Measurements from ENCODE around the gene SLC2A10. TPM values are rescaled to one million over a fixed set of nuclear protein-coding genes. Genes with fewer than 3 reads are reported as not detected.

Gene SLC2A10
- total RNA-seq, 1 experiment from 2014 or later, result 33.6 TPM

DNA sequence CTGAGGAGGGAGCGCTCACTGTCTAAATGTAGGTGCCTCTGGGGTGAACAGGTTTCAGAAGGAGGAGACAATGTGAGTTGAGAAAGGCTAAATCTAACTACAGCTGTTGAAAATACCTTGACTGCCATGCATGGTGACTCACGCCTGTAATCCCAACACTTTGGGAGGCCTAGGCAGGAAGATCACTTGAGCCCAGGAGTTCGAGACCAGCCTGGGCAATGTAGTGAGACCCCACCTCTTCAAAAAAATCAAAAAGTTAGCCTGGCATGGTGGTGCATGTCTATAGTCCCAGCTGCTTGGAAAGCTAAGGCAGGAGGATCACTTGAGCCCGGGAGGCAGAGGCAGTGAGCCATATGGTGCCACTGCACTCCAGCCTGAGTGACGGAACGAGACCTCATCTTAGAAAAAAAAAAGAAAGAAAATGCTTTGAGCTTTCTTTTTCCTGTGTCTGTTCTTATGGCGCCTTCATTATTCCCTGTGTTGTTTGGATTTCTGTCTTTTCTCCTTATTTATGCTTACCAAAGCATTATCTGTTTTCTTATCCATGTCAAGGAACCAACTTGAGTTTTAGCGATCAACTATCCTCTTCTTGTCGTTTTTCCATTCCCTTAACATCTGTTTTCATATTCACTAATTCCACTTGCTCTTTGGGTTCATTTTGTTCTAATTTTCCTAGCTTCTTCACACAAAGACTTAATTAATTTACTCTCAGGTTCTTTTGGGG lies 8.5 kb downstream of the SLC2A10 start:
- POLR2A ChIA-PET (ENCODE audit: unreplicated experiment), result interaction anchor here (0.7 kb wide), 2 partner anchors 488 to 892 kb away, joined by 5 to 9 read pairs; no protein-coding TSS in a partner anchor

GRCh38 chr20:46720019-46720418 lies 10.6 kb downstream of the SLC2A10 start:
- Histone ChIP-seq H3K9me3 (ENCODE audit: insufficient read depth, low read depth) (no peaks in the 10 kb centered on the region; the same call in 1 of the 2 replicates), H3K4me2 (no peak overlapping the region), H2AFZ (no peak overlapping the region), H3K9me2 (ENCODE audit: insufficient read depth) (no peaks in the 10 kb centered on the region), H3K4me3 (no peak overlapping the region), H3K79me2 (ENCODE audit: low read depth) (no peaks in the 10 kb centered on the region), H3K27me3 (ENCODE audit: insufficient read depth, low read depth) (no peaks in the 10 kb centered on the region), H3K27ac (no peak overlapping the region), H3K4me1 (replicated peaks; ENCODE audit: insufficient read depth) (peaks cover 8% of the 10 kb centered on the region), H3F3A (ENCODE audit: insufficient read depth, low read depth) (peaks cover 4% of the 10 kb centered on the region; the same call in 1 of the 2 replicates), H4K20me1 (ENCODE audit: insufficient read depth) (no peaks in the 10 kb centered on the region), H3K36me3 (ENCODE audit: low read depth) (no peaks in the 10 kb centered on the region)
- ChIA-PET POLR2A (ENCODE audit: unreplicated experiment) (no interaction called here), CTCF (no interaction called here)
- no peak for DNase-seq
- intact Hi-C loops (cut with micrococcal nuclease; ENCODE audit: unreplicated experiment), result no loop called here
- TF ChIP-seq, protein P1, sequence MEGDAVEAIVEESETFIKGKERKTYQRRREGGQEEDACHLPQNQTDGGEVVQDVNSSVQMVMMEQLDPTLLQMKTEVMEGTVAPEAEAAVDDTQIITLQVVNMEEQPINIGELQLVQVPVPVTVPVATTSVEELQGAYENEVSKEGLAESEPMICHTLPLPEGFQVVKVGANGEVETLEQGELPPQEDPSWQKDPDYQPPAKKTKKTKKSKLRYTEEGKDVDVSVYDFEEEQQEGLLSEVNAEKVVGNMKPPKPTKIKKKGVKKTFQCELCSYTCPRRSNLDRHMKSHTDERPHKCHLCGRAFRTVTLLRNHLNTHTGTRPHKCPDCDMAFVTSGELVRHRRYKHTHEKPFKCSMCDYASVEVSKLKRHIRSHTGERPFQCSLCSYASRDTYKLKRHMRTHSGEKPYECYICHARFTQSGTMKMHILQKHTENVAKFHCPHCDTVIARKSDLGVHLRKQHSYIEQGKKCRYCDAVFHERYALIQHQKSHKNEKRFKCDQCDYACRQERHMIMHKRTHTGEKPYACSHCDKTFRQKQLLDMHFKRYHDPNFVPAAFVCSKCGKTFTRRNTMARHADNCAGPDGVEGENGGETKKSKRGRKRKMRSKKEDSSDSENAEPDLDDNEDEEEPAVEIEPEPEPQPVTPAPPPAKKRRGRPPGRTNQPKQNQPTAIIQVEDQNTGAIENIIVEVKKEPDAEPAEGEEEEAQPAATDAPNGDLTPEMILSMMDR (conservative IDR thresholded peaks at IDR 0.05), result no peak
- TF ChIP-seq EZH2 (IDR thresholded peaks at IDR 0.05; ENCODE audit: low read depth), result no peak
- no TSS peak for BruUV-seq (replicated peaks)

More for the DNA sequence above, 8.5 kb downstream of the SLC2A10 start:
- no peaks in the 10 kb centered on the region; the same call in 1 of the 2 replicates for H3K9me3 ChIP-seq (ENCODE audit: insufficient read depth, low read depth)
- no peaks in the 10 kb centered on the region for H3K27me3 ChIP-seq (ENCODE audit: insufficient read depth, low read depth)
- H3K36me3 ChIP-seq (ENCODE audit: low read depth), result no peaks in the 10 kb centered on the region
- no peaks in the 10 kb centered on the region for H3K9me2 ChIP-seq (ENCODE audit: insufficient read depth)
- intact Hi-C loops (cut with micrococcal nuclease; ENCODE audit: unreplicated experiment), result no loop called here
- peaks cover 12% of the 10 kb centered on the region for H3K4me1 ChIP-seq (replicated peaks; ENCODE audit: insufficient read depth)
- no peak overlapping the region for H3K4me2 ChIP-seq
- peaks cover 8% of the 10 kb centered on the region; the same call in 1 of the 2 replicates for H3F3A ChIP-seq (ENCODE audit: insufficient read depth, low read depth)
- BruUV-seq (replicated peaks), result no TSS peak
- no peaks in the 10 kb centered on the region for H4K20me1 ChIP-seq (ENCODE audit: insufficient read depth)
- no peak overlapping the region for H3K27ac ChIP-seq
- peak in 1 of 2 experiments; percentile 28 for DNase-seq
- H2AFZ ChIP-seq, result no peak overlapping the region
- H3K79me2 ChIP-seq (ENCODE audit: low read depth), result no peaks in the 10 kb centered on the region
- CTCF ChIA-PET, result interaction anchor here (0.7 kb wide), 1 partner anchor 15 kb away, joined by 6 read pairs; no protein-coding TSS in a partner anchor
- TF ChIP-seq, protein P1 (conservative IDR thresholded peaks at IDR 0.05), result no peak
- TF ChIP-seq EZH2 (IDR thresholded peaks at IDR 0.05; ENCODE audit: low read depth), result no peak
- no peak overlapping the region for H3K4me3 ChIP-seq

DNA sequence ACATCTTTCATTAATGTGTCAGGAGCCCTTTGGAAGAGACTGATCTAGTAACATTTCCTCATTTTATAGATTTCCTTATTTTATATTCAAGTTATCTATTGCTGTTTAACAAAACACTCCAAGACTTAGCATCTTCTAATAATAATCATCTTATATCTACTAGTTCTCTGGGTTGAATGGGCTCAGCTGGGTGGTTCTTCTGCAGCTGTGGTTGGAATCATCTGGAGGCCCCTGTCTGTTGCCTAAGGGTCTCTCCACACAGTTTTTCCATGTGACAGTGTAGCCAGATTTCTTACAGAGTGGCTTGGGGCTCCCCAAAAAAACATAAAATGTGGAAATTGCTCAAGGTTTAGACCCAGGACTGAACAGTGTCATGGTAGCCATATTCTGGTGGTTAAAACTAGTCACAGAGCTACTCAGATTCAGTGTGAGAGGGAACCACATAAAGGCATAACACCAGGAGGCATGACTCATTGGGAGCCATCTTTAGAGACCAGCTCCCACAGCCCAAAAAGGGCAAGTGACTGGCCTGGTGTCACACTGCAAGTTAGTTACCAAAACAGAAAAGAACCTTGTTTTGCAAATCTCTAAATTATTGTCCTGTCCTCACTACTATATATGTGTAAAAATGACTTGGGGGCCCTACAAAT lies 11.5 kb downstream of the SLC2A10 start:
- BruUV-seq (replicated peaks), result no TSS peak
- DNase-seq, result no peak
- H3K4me2 ChIP-seq, result no peak overlapping the region
- no peak for TF ChIP-seq EZH2 (IDR thresholded peaks at IDR 0.05; ENCODE audit: low read depth)
- TF ChIP-seq, protein P1 (conservative IDR thresholded peaks at IDR 0.05), result no peak
- H4K20me1 ChIP-seq (ENCODE audit: insufficient read depth), result no peaks in the 10 kb centered on the region
- ChIA-PET CTCF (no interaction called here), POLR2A (ENCODE audit: unreplicated experiment) (no interaction called here)
- no peak overlapping the region for H2AFZ ChIP-seq
- H3K9me2 ChIP-seq (ENCODE audit: insufficient read depth), result no peaks in the 10 kb centered on the region
- no peaks in the 10 kb centered on the region for H3K27me3 ChIP-seq (ENCODE audit: insufficient read depth, low read depth)
- H3K36me3 ChIP-seq (ENCODE audit: low read depth), result no peaks in the 10 kb centered on the region
- intact Hi-C loops (cut with micrococcal nuclease; ENCODE audit: unreplicated experiment), result no loop called here
- no peaks in the 10 kb centered on the region for H3F3A ChIP-seq (ENCODE audit: insufficient read depth, low read depth)
- no peaks in the 10 kb centered on the region for H3K79me2 ChIP-seq (ENCODE audit: low read depth)
- no peak overlapping the region for H3K27ac ChIP-seq
- H3K4me3 ChIP-seq, result no peak overlapping the region
- no peaks in the 10 kb centered on the region; the same call in 1 of the 2 replicates for H3K9me3 ChIP-seq (ENCODE audit: insufficient read depth, low read depth)
- no peaks in the 10 kb centered on the region for H3K4me1 ChIP-seq (replicated peaks; ENCODE audit: insufficient read depth)

Data from PC-9 (cell line).